HepG2 (cell line): ENCODE results near the gene SLC29A2. TPM values are rescaled to one million over a fixed set of nuclear protein-coding genes. Genes with fewer than 3 reads are reported as not detected.

Experiments used
- ATAC-seq: fragments of 200-7000 bp; cut with Tn5 transposase; 3 replicates; pipeline ENCODE4 v1.9.1; 2020; ENCODE audit warnings: mild to moderate bottlenecking, moderate library complexity
- BruUV-seq: library from RNA; stranded (reverse); fragments of 400-500 nt; replicated peaks from 2 replicates; lab custom pipeline; 2021; lab: Mats Ljungman, UMichigan
- CTCF ChIA-PET: fragments of 300-600 bp; formaldehyde crosslinking; extraction: SDS; loops from one replicate; lab custom pipeline; 2021; ENCODE audit warnings: low total read pairs, inconsistent platforms, low intra/inter-chr PET ratio; lab: Yijun Ruan, JAX
- POLR2A ChIA-PET: fragments of 350-600 bp; sonication (Branson Sonifier 250); formaldehyde crosslinking; loops from one replicate; lab custom pipeline; 2020; ENCODE audit warnings: antibody characterized with exemption, inconsistent platforms; lab: Yijun Ruan, JAX
- DNase-seq: peaks from one replicate; pipeline ENCODE4 v3.0.0-alpha.2; 2015; ENCODE audit warnings: low spot score
- FAIRE-seq: peaks from 3 replicates; lab custom pipeline; 2011; peaks lifted over from hg19 to GRCh38; lab: Jason Lieb, UNC
- H2AFZ ChIP-seq: one replicate; pipeline ENCODE4 v1.6.1; 2011; ENCODE audit warnings: low read length, inconsistent platforms
- H3K27ac ChIP-seq: fragments of 300-600 bp; 3 replicates; pipeline ENCODE4 v1.8.0; 2011; ENCODE audit warnings: mixed run types, mild to moderate bottlenecking, mixed read lengths, low read length, inconsistent platforms; ENCODE audit not compliant: insufficient read depth; ENCODE audit errors: extremely low read length
- H3K27me3 ChIP-seq, 2 experiments: fragments of 200-600 bp in 1 of 2; 2 replicates in 1 of 2; 3 replicates in 1 of 2; pipeline versions ENCODE4 v1.6.0 to v1.8.0; 2011; ENCODE audit warnings: low read length in 2 of 2, mild to moderate bottlenecking in 2 of 2, moderate library complexity in 2 of 2, inconsistent platforms in 1 of 2; ENCODE audit not compliant: insufficient read depth in 2 of 2, control insufficient read depth in 1 of 2
- H3K36me3 ChIP-seq, 2 experiments: fragments of 200-600 bp in 1 of 2; replicated peaks in 1 of 2; 2 replicates in 1 of 2; 3 replicates in 1 of 2; pipeline versions ENCODE4 v1.5.1 to v1.8.0; 2011; ENCODE audit warnings: low read length in 2 of 2, inconsistent platforms in 1 of 2; ENCODE audit not compliant: insufficient read depth in 2 of 2, control insufficient read depth in 1 of 2
- H3K4me1 ChIP-seq: 2 replicates; pipeline ENCODE4 v1.5.1; 2012; ENCODE audit warnings: low read length, inconsistent platforms; ENCODE audit not compliant: insufficient read depth
- H3K4me2 ChIP-seq: 2 replicates; pipeline ENCODE4 v1.6.0; 2011; ENCODE audit warnings: low read depth, low read length, inconsistent platforms
- H3K4me3 ChIP-seq, 3 experiments: fragments of 200-600 bp in 1 of 3; sonication (generic), shearing (Covaris generic) in 1 of 3; replicated peaks in 1 of 3; 2 replicates each; pipeline ENCODE4 v1.5.1; 2011 to 2016; ENCODE audit warnings: low read length in 3 of 3, inconsistent platforms in 2 of 3, low read depth in 2 of 3, mild to moderate bottlenecking in 2 of 3, control low read depth in 1 of 3, mixed read lengths in 1 of 3; ENCODE audit not compliant: insufficient read depth in 1 of 3
- H3K79me2 ChIP-seq: one replicate; pipeline ENCODE4 v1.6.1; 2011; ENCODE audit warnings: low read length, inconsistent platforms; ENCODE audit not compliant: insufficient read depth
- H3K9ac ChIP-seq: 2 replicates; pipeline ENCODE4 v1.6.0; 2011; ENCODE audit warnings: mild to moderate bottlenecking, low read depth, low read length, inconsistent platforms; ENCODE audit not compliant: insufficient read depth
- H3K9me3 ChIP-seq: 2 replicates; pipeline ENCODE4 v1.5.1; 2012; ENCODE audit warnings: mild to moderate bottlenecking, low read length
- H4K20me1 ChIP-seq: 2 replicates; pipeline ENCODE4 v1.6.0; 2011; ENCODE audit warnings: inconsistent platforms, mild to moderate bottlenecking, low read length, moderate library complexity; ENCODE audit not compliant: insufficient read depth
- CCDC6 ChIP-seq: sonication (generic); formaldehyde crosslinking; IDR thresholded peaks from 2 replicates; pipeline ENCODE4 v1.8.1; 2022; ENCODE audit warnings: mild to moderate bottlenecking, missing genetic modification reagents, moderate library complexity
- HNRNPL ChIP-seq: fragments of 200-400 bp; formaldehyde crosslinking; IDR thresholded peaks from 2 replicates; pipeline ENCODE4 v1.6.1; 2017; ENCODE audit warnings: mild to moderate bottlenecking, low read depth, low read length
- HOXA3 ChIP-seq: sonication (generic); formaldehyde crosslinking; IDR thresholded peaks from 2 replicates; pipeline ENCODE4 v1.5.0; 2020; ENCODE audit warnings: missing genetic modification reagents
- KLF12 ChIP-seq: sonication (generic); formaldehyde crosslinking; IDR thresholded peaks from 2 replicates; pipeline ENCODE4 v1.4.0; 2020; ENCODE audit warnings: missing genetic modification reagents, borderline replicate concordance
- MAZ ChIP-seq, 2 experiments: sonication (generic) in 1 of 2; formaldehyde crosslinking in 1 of 2; IDR thresholded peaks; 2 replicates each; pipeline versions ENCODE4 v1.5.0 to v1.6.1; 2012 to 2020; ENCODE audit warnings: low read depth in 2 of 2, mild to moderate bottlenecking in 2 of 2, borderline replicate concordance in 1 of 2, improper control_type of control experiment in 1 of 2, low read length in 1 of 2, missing genetic modification reagents in 1 of 2, moderate library complexity in 1 of 2
- POLR2G ChIP-seq: fragments of 200-400 bp; formaldehyde crosslinking; IDR thresholded peaks from 2 replicates; pipeline ENCODE4 v1.6.1; 2018; ENCODE audit warnings: mild to moderate bottlenecking, low read depth, low read length, moderate library complexity
- RBFOX2 ChIP-seq: fragments of 200-400 bp; formaldehyde crosslinking; IDR thresholded peaks from 2 replicates; pipeline ENCODE4 v1.6.1; 2017; ENCODE audit warnings: low read depth, mild to moderate bottlenecking, low read length
- RNF2 ChIP-seq: fragments of 450-650 bp; conservative IDR thresholded peaks from 2 replicates; pipeline ENCODE4 v1.6.1; 2016; ENCODE audit warnings: low read depth
- TAF1 ChIP-seq: sonication (generic); formaldehyde crosslinking; IDR thresholded peaks from 2 replicates; pipeline ENCODE4 v1.4.0; 2020; ENCODE audit warnings: missing genetic modification reagents
- TGIF2 ChIP-seq: IDR thresholded peaks from 2 replicates; pipeline ENCODE4 v1.6.1; 2016; ENCODE audit warnings: control low read depth, missing compliant biosample characterization
- THAP11 ChIP-seq: IDR thresholded peaks from 2 replicates; pipeline ENCODE4 v1.6.1; 2016; ENCODE audit warnings: missing biosample characterization, missing genetic modification reagents
- ZBTB2 ChIP-seq: sonication (generic); formaldehyde crosslinking; IDR thresholded peaks from 2 replicates; pipeline ENCODE4 v1.8.0; 2022; ENCODE audit warnings: low read depth, missing genetic modification reagents
- ZBTB21 ChIP-seq: sonication (generic); formaldehyde crosslinking; IDR thresholded peaks from 2 replicates; pipeline ENCODE4 v1.4.0; 2020; ENCODE audit warnings: missing genetic modification reagents
- ZNF333 ChIP-seq: sonication (generic); formaldehyde crosslinking; IDR thresholded peaks from 2 replicates; pipeline ENCODE4 v1.4.0; 2020; ENCODE audit warnings: mild to moderate bottlenecking, missing genetic modification reagents, borderline replicate concordance
- ZNF441 ChIP-seq: sonication (generic); formaldehyde crosslinking; IDR thresholded peaks from 2 replicates; pipeline ENCODE4 v1.7.0; 2021; ENCODE audit warnings: missing genetic modification reagents, borderline replicate concordance
- ZNF552 ChIP-seq: sonication (generic); formaldehyde crosslinking; IDR thresholded peaks from 2 replicates; pipeline ENCODE4 v1.9.0; 2022; ENCODE audit warnings: missing genetic modification reagents, mild to moderate bottlenecking, borderline replicate concordance
- ZNF670 ChIP-seq: sonication (generic); formaldehyde crosslinking; IDR thresholded peaks from 2 replicates; pipeline ENCODE4 v1.8.0; 2022; ENCODE audit warnings: mild to moderate bottlenecking, missing genetic modification reagents, borderline replicate concordance
- ZNF749 ChIP-seq: sonication (generic); formaldehyde crosslinking; IDR thresholded peaks from 2 replicates; pipeline ENCODE4 v1.8.0; 2022; ENCODE audit warnings: mild to moderate bottlenecking, missing genetic modification reagents, moderate library complexity, borderline replicate concordance
- WGBS: methylation state at CpG from one replicate; pipeline ENCODE4 v1.1.6; 2017; ENCODE audit warnings: low lambda C conversion rate; 5-methylcytosine and 5-hydroxymethylcytosine counted together
- in situ Hi-C: cut with HindIII; loops from 2 replicates; pipeline ENCODE4 v1.10.0; 2017; ENCODE audit warnings: low pct_unique_long_range_greater_than_20kb; ENCODE audit not compliant: extremely low pct_ligation_motif_present
- intact Hi-C: fragments of 100-400 bp; cut with micrococcal nuclease; formaldehyde crosslinking; loops from one replicate; pipeline ENCODE4 v1.10.0; 2022; ENCODE audit not compliant: unreplicated experiment
- polyA plus RNA-seq, 8 experiments: library from polyadenylated mRNA; depleted of rRNA in 3 of 8; stranded (reverse) in 7 of 8; unstranded in 1 of 8; fragments of >200 nt; fragmentation: Illumina TruSeq in 4 of 8; extraction: Trizol in 4 of 8; gene quantifications; 2 replicates each; pipeline versions ENCODE4 v1.2.1 to v1.2.3, GENCODE V29; 2011 to 2016; ENCODE audit warnings: low read depth in 4 of 8, missing spikeins in 1 of 8, mixed read lengths in 1 of 8; ENCODE audit not compliant: insufficient read depth in 1 of 8
- total RNA-seq, 5 experiments: library from RNA; depleted of rRNA; stranded (reverse); fragments of >200 nt; fragmentation: Illumina TruSeq; extraction: Trizol; gene quantifications; 2 replicates each; pipeline ENCODE4 v1.2.3, GENCODE V29; 2016; ENCODE audit warnings: low read depth in 1 of 5

The SLC29A2 gene
- total and polyA plus RNA-seq, 2 of the 13 experiments (the other 11 are each of a cell fraction or from before 2014, with no cell fraction given) = 0.63 to 0.66 TPM

- TF ChIP-seq ZNF670 (CRISPR knock-in tag) = no peak
- peak; percentile 87 for TF ChIP-seq HOXA3 (CRISPR knock-in tag)
- TF ChIP-seq ZNF441 (CRISPR knock-in tag) = no peak
- no peak for TF ChIP-seq ZNF333 (CRISPR knock-in tag)
- no peak for TF ChIP-seq ZBTB2 (CRISPR knock-in tag)
- TF ChIP-seq POLR2G = no peak
- peak; percentile 93 for TF ChIP-seq ZBTB21
- TF ChIP-seq ZNF552 = no peak
These were observed 53.6 kb downstream of the SLC29A2 start (continued) for GRCh38 chr11:66317723-66318599.

- no peak for ATAC-seq
- peak overlapping the region; percentile 32 for H3K27ac ChIP-seq
- no peaks in the 10 kb centered on the region for H3K9me3 ChIP-seq
- CTCF ChIA-PET = no interaction called here
- in situ Hi-C loops (no loop called here), intact Hi-C loops (loop anchor here (10.0 kb wide), 1 partner anchor 67 kb away; no protein-coding TSS in a partner anchor)
- POLR2A ChIA-PET = interaction anchor here (0.8 to 3.7 kb wide), 9 partner anchors 8 to 50 kb away, joined by 3 to 28 read pairs (median 6); partner anchors contain the start of genes B4GAT1, BRMS1, RIN1 and YIF1A
- peak; percentile 18 for DNase-seq
- peak overlapping the region; percentile 78 for H3K4me2 ChIP-seq
- BruUV-seq = no TSS peak
- H3K36me3 ChIP-seq = no peaks in the 10 kb centered on the region
- no peak overlapping the region for H3K9ac ChIP-seq
- WGBS = 32% methylated on average over 10 of the region's 14 CpGs
- no peak overlapping the region for H2AFZ ChIP-seq
- no peaks in the 10 kb centered on the region for H3K79me2 ChIP-seq
- FAIRE-seq = no peak
- peak overlapping the region; percentile 11 to 66 (median 24) for H3K4me3 ChIP-seq
- TF ChIP-seq TGIF2 = no peak
- no peak for TF ChIP-seq MAZ (IDR thresholded peaks at IDR 0.05; ENCODE audit: borderline replicate concordance, low read depth, low read length)
- TF ChIP-seq MAZ (CRISPR knock-in tag; IDR thresholded peaks at IDR 0.05; ENCODE audit: low read depth) = 0 out of 2 replicates have a peak, but pooled peaks have one; percentile 35
- 0 out of 2 replicates have a peak, but pooled peaks have one; percentile 6 for TF ChIP-seq RBFOX2
- 0 out of 2 replicates have a peak, but pooled peaks have one; percentile 31 for TF ChIP-seq HNRNPL
- no peak for TF ChIP-seq KLF12 (CRISPR knock-in tag)
- no peak for TF ChIP-seq RNF2
- 0 out of 2 replicates have a peak, but pooled peaks have one; percentile 48 for TF ChIP-seq ZNF749
- TF ChIP-seq CCDC6 (CRISPR knock-in tag) = no peak
- TF ChIP-seq THAP11 (CRISPR knock-in tag) = no peak
- TF ChIP-seq TAF1 (CRISPR knock-in tag) = 0 out of 2 replicates have a peak, but pooled peaks have one; percentile 23
- no peaks in the 10 kb centered on the region for H4K20me1 ChIP-seq
- 0 out of 5 replicates have a peak, but pooled peaks cover 0 to 4% of the 10 kb centered on the region in 2 experiments for H3K27me3 ChIP-seq
- peaks cover 43% of the 10 kb centered on the region for H3K4me1 ChIP-seq
These were observed 54.2 kb downstream of the SLC29A2 start for GRCh38 chr11:66317322-66317722.
